ENCODE measurements around the gene MYO3B. TPM values are rescaled to one million over a fixed set of nuclear protein-coding genes. Genes with fewer than 3 reads are reported as not detected.

The MYO3B gene
- total and polyA plus RNA-seq, 4 experiments from 2014 or later = not detected

GRCh38 chr2:170362871-170363631 is 185.1 kb downstream of the MYO3B start:
- Histone ChIP-seq H3K4me1 (ENCODE audit: insufficient read depth, low read length) (peaks cover 4% of the 10 kb centered on the region), H3K27me3 (ENCODE audit: insufficient read depth, low read length) (peaks cover 3% of the 10 kb centered on the region), H3K4me3 (ENCODE audit: low read length in 2 of 2) (no peak overlapping the region), H3K9me3 (ENCODE audit: control insufficient read depth in 1 of 2, low read length in 2 of 2) (no peaks in the 10 kb centered on the region), H3K27ac (ENCODE audit: low read depth, low read length) (no peak overlapping the region), H3K36me3 (ENCODE audit: insufficient read depth, low read length) (no peaks in the 10 kb centered on the region)
- no peak for DNase-seq
- intact Hi-C loops (cut with micrococcal nuclease) = no loop called here
- no peak overlapping the region for H3K4me3 Mint-ChIP-seq
- H3K27ac Mint-ChIP-seq = no peak overlapping the region
- no peaks in the 10 kb centered on the region for H3K9me3 Mint-ChIP-seq
- H3K36me3 Mint-ChIP-seq = no peaks in the 10 kb centered on the region
- CTCF ChIA-PET (ENCODE audit: partially characterized antibody) = interaction anchor here (1.5 to 5.8 kb wide), 4 partner anchors 14 to 453 kb away, joined by 5 to 29 read pairs (median 18); partner anchors contain the start of gene GAD1
- H3K4me1 Mint-ChIP-seq = peaks cover 4 to 14% (median 9%) of the 10 kb centered on the region in 4 donors
- POLR2A ChIA-PET (ENCODE audit: partially characterized antibody) = no interaction called here
- H3K27me3 Mint-ChIP-seq = peaks cover 18 to 30% of the 10 kb centered on the region in 2 donors

DNA sequence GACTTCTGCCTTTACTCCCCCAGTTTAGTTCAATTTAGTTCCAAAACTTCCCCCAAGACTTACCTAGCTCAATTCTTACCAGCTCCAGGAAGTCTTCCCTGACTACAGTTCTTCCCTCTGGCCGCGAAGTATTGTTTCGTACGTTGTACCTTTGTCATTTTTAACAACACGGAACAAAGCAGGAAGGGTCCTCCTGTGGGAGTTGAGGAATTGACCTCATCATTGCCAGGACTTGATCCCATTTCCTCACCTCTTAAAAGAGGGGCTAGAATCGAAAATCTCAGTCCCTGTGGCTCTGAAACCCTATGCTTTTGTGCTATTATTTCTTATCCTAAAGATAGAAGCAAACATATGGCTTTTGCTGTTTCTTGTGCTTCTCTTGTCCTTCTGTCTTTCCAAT is 187.1 kb downstream of the MYO3B start:
- Histone ChIP-seq H3K4me3 (ENCODE audit: low read length in 2 of 2) (no peak overlapping the region), H3K9me3 (ENCODE audit: control insufficient read depth in 1 of 2, low read length in 2 of 2) (no peaks in the 10 kb centered on the region), H3K27ac (ENCODE audit: low read depth, low read length) (no peak overlapping the region), H3K27me3 (ENCODE audit: insufficient read depth, low read length) (peaks cover 3% of the 10 kb centered on the region), H3K36me3 (ENCODE audit: insufficient read depth, low read length) (no peaks in the 10 kb centered on the region), H3K4me1 (ENCODE audit: insufficient read depth, low read length) (peaks cover 4% of the 10 kb centered on the region)
- POLR2A ChIA-PET (ENCODE audit: partially characterized antibody) = no interaction called here
- H3K9me3 Mint-ChIP-seq = no peaks in the 10 kb centered on the region
- H3K36me3 Mint-ChIP-seq = no peaks in the 10 kb centered on the region
- H3K27me3 Mint-ChIP-seq = peaks cover 20 to 42% of the 10 kb centered on the region in 2 donors
- DNase-seq = no peak
- CTCF ChIA-PET (ENCODE audit: partially characterized antibody) = interaction anchor here (1.0 to 5.8 kb wide), 4 partner anchors 10 to 451 kb away, joined by 3 to 28 read pairs (median 5); partner anchors contain the start of gene GAD1
- H3K4me3 Mint-ChIP-seq = no peak overlapping the region
- no peak overlapping the region for H3K27ac Mint-ChIP-seq
- intact Hi-C loops (cut with micrococcal nuclease) = no loop called here
- H3K4me1 Mint-ChIP-seq = peaks cover 8 to 20% (median 15%) of the 10 kb centered on the region in 4 donors

DNA sequence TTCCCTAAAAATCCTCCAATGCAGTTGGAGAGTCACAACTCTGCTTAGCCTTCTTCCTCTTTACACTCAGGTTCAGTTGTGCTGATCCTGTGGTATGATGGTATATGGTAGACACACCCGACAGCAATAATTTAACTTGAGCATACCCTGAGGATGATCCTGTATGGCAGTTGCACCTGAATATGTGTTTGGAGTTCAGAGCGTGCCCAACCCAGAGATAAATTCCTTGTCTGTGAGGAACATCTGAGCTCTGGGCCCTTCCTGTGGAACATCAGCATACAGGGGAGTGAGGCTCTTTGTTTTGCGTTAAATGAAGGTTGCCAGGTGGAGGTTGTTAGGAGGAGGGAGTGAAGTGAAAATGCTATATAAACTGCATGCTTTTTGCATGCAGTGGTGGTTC is 187.7 kb downstream of the MYO3B start:
- Histone ChIP-seq H3K36me3 (ENCODE audit: insufficient read depth, low read length) (no peaks in the 10 kb centered on the region), H3K9me3 (ENCODE audit: control insufficient read depth in 1 of 2, low read length in 2 of 2) (no peaks in the 10 kb centered on the region), H3K27me3 (ENCODE audit: insufficient read depth, low read length) (peaks cover 3% of the 10 kb centered on the region), H3K4me3 (ENCODE audit: low read length in 2 of 2) (no peak overlapping the region), H3K27ac (ENCODE audit: low read depth, low read length) (no peak overlapping the region), H3K4me1 (ENCODE audit: insufficient read depth, low read length) (peaks cover 4% of the 10 kb centered on the region)
- H3K27ac Mint-ChIP-seq = no peak overlapping the region
- ChIA-PET CTCF (ENCODE audit: partially characterized antibody) (interaction anchor here (1.3 to 5.8 kb wide), 3 partner anchors 11 to 451 kb away, joined by 3 to 28 read pairs (median 5); partner anchors contain the start of gene GAD1), POLR2A (ENCODE audit: partially characterized antibody) (no interaction called here)
- DNase-seq = no peak
- no peaks in the 10 kb centered on the region for H3K36me3 Mint-ChIP-seq
- H3K4me1 Mint-ChIP-seq = peaks cover 8 to 24% (median 15%) of the 10 kb centered on the region in 4 donors
- H3K4me3 Mint-ChIP-seq = no peak overlapping the region
- H3K27me3 Mint-ChIP-seq = peaks cover 22 to 44% of the 10 kb centered on the region in 2 donors
- intact Hi-C loops (cut with micrococcal nuclease) = no loop called here
- no peaks in the 10 kb centered on the region for H3K9me3 Mint-ChIP-seq

GRCh38 chr2:170368370-170368769 is 190.4 kb downstream of the MYO3B start:
- Histone ChIP-seq H3K36me3 (ENCODE audit: insufficient read depth, low read length) (no peaks in the 10 kb centered on the region), H3K27ac (ENCODE audit: low read depth, low read length) (no peak overlapping the region), H3K4me1 (ENCODE audit: insufficient read depth, low read length) (no peaks in the 10 kb centered on the region), H3K4me3 (ENCODE audit: low read length in 2 of 2) (no peak overlapping the region), H3K9me3 (ENCODE audit: control insufficient read depth in 1 of 2, low read length in 2 of 2) (no peaks in the 10 kb centered on the region), H3K27me3 (ENCODE audit: insufficient read depth, low read length) (peaks cover 3% of the 10 kb centered on the region)
- H3K36me3 Mint-ChIP-seq = no peaks in the 10 kb centered on the region
- peaks cover 33 to 43% of the 10 kb centered on the region in 2 donors for H3K27me3 Mint-ChIP-seq
- H3K4me3 Mint-ChIP-seq = peak overlapping the region in 1 of 8 donors; percentile 29
- no peaks in the 10 kb centered on the region for H3K9me3 Mint-ChIP-seq
- ChIA-PET CTCF (ENCODE audit: partially characterized antibody) (no interaction called here), POLR2A (ENCODE audit: partially characterized antibody) (no interaction called here)
- H3K4me1 Mint-ChIP-seq = peaks cover 7 to 17% (median 10%) of the 10 kb centered on the region in 4 donors
- H3K27ac Mint-ChIP-seq = no peak overlapping the region
- DNase-seq = no peak
- intact Hi-C loops (cut with micrococcal nuclease) = no loop called here

DNA sequence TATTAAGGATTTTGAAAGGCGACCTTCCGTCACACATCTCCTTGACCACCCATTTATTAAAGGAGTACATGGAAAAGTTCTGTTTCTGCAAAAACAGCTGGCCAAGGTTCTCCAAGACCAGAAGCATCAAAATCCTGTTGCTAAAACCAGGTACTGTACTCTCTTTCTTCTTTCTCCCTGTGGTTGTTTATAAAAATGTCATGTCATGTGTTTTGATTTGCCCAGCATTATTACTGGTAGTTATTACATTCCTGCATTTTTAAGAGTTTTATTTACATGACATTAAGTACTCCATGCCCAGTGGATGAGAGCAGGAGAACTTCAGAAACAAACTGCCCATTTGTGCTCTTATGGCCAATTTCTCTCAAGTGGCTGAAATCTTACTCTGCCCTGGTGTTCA is 191.3 kb downstream of the MYO3B start:
- H3K27me3 Mint-ChIP-seq = peaks cover 38 to 48% of the 10 kb centered on the region in 2 donors
- H3K36me3 Mint-ChIP-seq = no peaks in the 10 kb centered on the region
- H3K27me3 ChIP-seq (ENCODE audit: insufficient read depth, low read length) = peaks cover 3% of the 10 kb centered on the region
- intact Hi-C loops (cut with micrococcal nuclease) = no loop called here
- no peak overlapping the region for H3K27ac Mint-ChIP-seq
- ChIA-PET CTCF (ENCODE audit: partially characterized antibody) (interaction anchor here (0.7 to 2.7 kb wide), 3 partner anchors 8 to 444 kb away, joined by 3 to 11 read pairs (median 8); no protein-coding TSS in a partner anchor), POLR2A (ENCODE audit: partially characterized antibody) (no interaction called here)
- H3K9me3 ChIP-seq (ENCODE audit: control insufficient read depth in 1 of 2, low read length in 2 of 2) = no peaks in the 10 kb centered on the region
- no peaks in the 10 kb centered on the region for H3K36me3 ChIP-seq (ENCODE audit: insufficient read depth, low read length)
- no peaks in the 10 kb centered on the region for H3K4me1 ChIP-seq (ENCODE audit: insufficient read depth, low read length)
- H3K9me3 Mint-ChIP-seq = no peaks in the 10 kb centered on the region
- no peak overlapping the region for H3K4me3 ChIP-seq (ENCODE audit: low read length in 2 of 2)
- H3K27ac ChIP-seq (ENCODE audit: low read depth, low read length) = no peak overlapping the region
- peaks cover 7 to 17% (median 10%) of the 10 kb centered on the region in 4 donors for H3K4me1 Mint-ChIP-seq
- DNase-seq = no peak
- H3K4me3 Mint-ChIP-seq = peak overlapping the region in 1 of 8 donors; percentile 14

- CTCF ChIA-PET (ENCODE audit: partially characterized antibody) = interaction anchor here (0.9 to 2.7 kb wide), 6 partner anchors 9 to 503 kb away, joined by 3 to 11 read pairs (median 5); no protein-coding TSS in a partner anchor
- no peaks in the 10 kb centered on the region for H3K36me3 ChIP-seq (ENCODE audit: insufficient read depth, low read length)
- H3K27ac ChIP-seq (ENCODE audit: low read depth, low read length) = no peak overlapping the region
- Mint-ChIP-seq H3K36me3 (no peaks in the 10 kb centered on the region), H3K4me1 (peaks cover 7 to 17% (median 10%) of the 10 kb centered on the region in 4 donors), H3K4me3 (no peak overlapping the region), H3K27ac (no peak overlapping the region), H3K9me3 (no peaks in the 10 kb centered on the region), H3K27me3 (peaks cover 41 to 48% of the 10 kb centered on the region in 2 donors)
- H3K9me3 ChIP-seq (ENCODE audit: control insufficient read depth in 1 of 2, low read length in 2 of 2) = no peaks in the 10 kb centered on the region
- no peak for DNase-seq
- no peaks in the 10 kb centered on the region for H3K4me1 ChIP-seq (ENCODE audit: insufficient read depth, low read length)
- POLR2A ChIA-PET (ENCODE audit: partially characterized antibody) = no interaction called here
- H3K4me3 ChIP-seq (ENCODE audit: low read length in 2 of 2) = no peak overlapping the region
- peaks cover 3% of the 10 kb centered on the region for H3K27me3 ChIP-seq (ENCODE audit: insufficient read depth, low read length)
- intact Hi-C loops (cut with micrococcal nuclease) = no loop called here
Measured at GRCh38 chr2:170369894-170370293, 191.9 kb downstream of the MYO3B start.

DNA sequence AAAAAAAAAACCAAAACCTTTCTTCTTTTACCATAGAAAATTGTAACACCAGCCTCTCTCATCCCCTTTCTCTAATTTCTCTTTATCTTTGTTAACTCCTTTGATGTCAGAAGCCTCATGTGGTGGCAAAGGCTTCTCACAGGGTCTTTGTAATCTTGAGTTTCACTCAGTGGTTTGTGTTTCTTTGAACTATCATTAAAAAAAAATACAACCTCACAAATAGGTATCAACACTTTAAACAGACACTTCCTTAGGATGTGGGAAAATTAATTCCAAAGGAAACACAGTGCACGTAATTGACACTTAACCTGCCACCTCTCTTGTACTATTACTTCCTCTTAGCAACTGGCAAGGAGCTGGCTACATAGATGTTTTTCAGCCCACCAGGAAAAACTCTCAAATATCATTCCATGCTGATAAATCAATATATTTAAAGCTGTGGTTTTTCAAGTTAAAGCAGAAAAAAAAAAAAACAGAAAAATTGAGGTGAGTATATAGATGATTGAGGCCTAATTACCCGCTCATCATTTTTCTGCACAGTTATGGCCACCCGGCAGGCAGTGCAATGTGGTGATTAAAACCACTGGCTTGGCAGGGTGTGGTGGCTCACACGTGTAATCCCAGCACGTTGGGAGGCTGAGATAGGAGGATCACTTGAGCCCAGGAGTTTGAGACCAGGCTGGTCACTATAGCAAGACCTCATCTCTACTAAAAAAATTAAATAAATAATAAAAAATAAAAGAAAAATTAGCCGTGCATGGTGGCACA is 193.5 kb downstream of the MYO3B start:
- no peak overlapping the region for H3K27ac ChIP-seq (ENCODE audit: low read depth, low read length)
- Mint-ChIP-seq H3K4me1 (peaks cover 7 to 17% (median 10%) of the 10 kb centered on the region in 4 donors), H3K27ac (peak overlapping the region in 2 of 7 donors; percentile 20 to 23), H3K9me3 (no peaks in the 10 kb centered on the region), H3K36me3 (no peaks in the 10 kb centered on the region), H3K4me3 (no peak overlapping the region), H3K27me3 (peaks cover 43 to 46% of the 10 kb centered on the region in 2 donors)
- intact Hi-C loops (cut with micrococcal nuclease) = no loop called here
- no peak for DNase-seq
- H3K27me3 ChIP-seq (ENCODE audit: insufficient read depth, low read length) = peaks cover 3% of the 10 kb centered on the region
- no peaks in the 10 kb centered on the region for H3K36me3 ChIP-seq (ENCODE audit: insufficient read depth, low read length)
- POLR2A ChIA-PET (ENCODE audit: partially characterized antibody) = no interaction called here
- CTCF ChIA-PET (ENCODE audit: partially characterized antibody) = interaction anchor here (1.7 to 2.7 kb wide), 2 partner anchors 10 to 442 kb away, joined by 7 to 11 read pairs; no protein-coding TSS in a partner anchor
- H3K9me3 ChIP-seq (ENCODE audit: control insufficient read depth in 1 of 2, low read length in 2 of 2) = no peaks in the 10 kb centered on the region
- no peaks in the 10 kb centered on the region for H3K4me1 ChIP-seq (ENCODE audit: insufficient read depth, low read length)
- H3K4me3 ChIP-seq (ENCODE audit: low read length in 2 of 2) = no peak overlapping the region

All from CD4-positive, alpha-beta memory T cell (primary cell).